ENCODE data around the gene DCAF8. TPM values are rescaled to one million over a fixed set of nuclear protein-coding genes. Genes with fewer than 3 reads are reported as not detected.

DCAF8 gene
- total RNA-seq, 1 donor from 2014 or later: 172 TPM

DNA sequence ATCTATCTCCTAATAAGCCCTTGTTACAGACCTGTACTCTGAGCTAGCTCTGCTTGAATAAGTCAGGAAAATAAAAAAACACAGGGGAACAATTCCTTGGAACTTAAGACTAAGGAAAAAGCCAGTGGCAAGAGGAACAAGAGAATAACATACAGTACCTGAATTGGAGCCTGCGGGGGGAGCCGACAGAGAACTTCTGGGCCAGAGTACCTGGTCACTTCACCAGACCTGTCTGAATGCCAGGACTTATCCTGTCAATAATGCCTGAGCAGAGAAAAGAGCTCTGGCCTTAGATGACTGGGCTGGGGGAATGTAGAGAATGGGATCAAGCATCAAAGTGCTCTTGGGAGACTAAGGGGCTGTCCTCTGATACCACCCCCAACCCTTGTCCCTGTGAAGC is 42.0 kb downstream of the DCAF8 start:
- Mint-ChIP-seq H3K4me1 (ENCODE audit: low read depth) (no peaks in the 10 kb centered on the region), H3K9me3 (ENCODE audit: low read depth) (no peaks in the 10 kb centered on the region), H3K4me3 (ENCODE audit: low read depth) (no peak overlapping the region), H3K27ac (no peak overlapping the region), H3K36me3 (ENCODE audit: insufficient read depth) (peaks cover 25% of the 10 kb centered on the region), H3K27me3 (no peaks in the 10 kb centered on the region)
- no peak for DNase-seq (ENCODE audit: low spot score, unreplicated experiment)
- TF ChIP-seq, protein P1, sequence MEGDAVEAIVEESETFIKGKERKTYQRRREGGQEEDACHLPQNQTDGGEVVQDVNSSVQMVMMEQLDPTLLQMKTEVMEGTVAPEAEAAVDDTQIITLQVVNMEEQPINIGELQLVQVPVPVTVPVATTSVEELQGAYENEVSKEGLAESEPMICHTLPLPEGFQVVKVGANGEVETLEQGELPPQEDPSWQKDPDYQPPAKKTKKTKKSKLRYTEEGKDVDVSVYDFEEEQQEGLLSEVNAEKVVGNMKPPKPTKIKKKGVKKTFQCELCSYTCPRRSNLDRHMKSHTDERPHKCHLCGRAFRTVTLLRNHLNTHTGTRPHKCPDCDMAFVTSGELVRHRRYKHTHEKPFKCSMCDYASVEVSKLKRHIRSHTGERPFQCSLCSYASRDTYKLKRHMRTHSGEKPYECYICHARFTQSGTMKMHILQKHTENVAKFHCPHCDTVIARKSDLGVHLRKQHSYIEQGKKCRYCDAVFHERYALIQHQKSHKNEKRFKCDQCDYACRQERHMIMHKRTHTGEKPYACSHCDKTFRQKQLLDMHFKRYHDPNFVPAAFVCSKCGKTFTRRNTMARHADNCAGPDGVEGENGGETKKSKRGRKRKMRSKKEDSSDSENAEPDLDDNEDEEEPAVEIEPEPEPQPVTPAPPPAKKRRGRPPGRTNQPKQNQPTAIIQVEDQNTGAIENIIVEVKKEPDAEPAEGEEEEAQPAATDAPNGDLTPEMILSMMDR (IDR thresholded peaks at IDR 0.05; ENCODE audit: unreplicated experiment): no peak

DNA sequence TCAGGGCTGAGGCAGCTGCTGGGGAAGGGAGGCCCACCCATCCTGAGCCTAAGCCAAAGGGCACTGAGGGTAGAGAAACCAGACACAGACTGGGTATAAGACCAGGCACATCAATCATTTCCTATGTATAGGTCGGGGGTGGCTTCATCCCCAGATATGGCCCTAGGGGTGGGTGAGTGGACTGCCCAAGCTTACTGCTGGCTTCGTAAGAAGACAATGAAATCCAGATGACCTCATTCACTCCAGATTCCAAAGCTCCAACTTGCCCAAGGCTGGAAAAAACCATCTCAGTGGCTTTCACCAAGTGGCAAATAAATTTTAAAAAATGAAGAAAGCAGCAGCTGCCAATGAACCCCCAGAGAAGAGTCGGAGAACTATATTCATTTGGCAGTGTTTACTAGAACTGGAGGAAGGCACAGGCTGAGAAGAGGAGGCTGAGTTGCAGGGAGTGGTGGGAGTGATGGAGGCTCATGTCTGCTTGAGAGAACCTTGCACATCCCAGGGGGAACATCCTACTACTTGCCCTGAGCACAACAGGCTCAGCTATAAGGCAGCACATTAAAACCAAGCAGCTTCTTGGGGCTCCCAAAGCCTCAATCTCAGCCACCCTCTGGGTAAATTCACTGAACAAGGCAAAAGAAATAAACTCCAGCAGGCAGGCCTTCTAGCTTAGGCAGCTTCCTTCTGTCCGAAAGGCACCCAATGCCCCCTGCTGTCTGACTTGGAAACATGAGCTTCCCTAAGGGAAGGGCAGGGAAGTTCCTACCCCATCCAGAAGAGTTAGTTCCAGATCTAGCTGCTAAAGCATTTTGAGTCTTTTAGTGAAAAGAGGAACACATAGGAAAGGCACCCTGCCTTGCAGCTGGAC is 43.1 kb downstream of the DCAF8 start:
- H3K9me3 Mint-ChIP-seq (ENCODE audit: low read depth): no peaks in the 10 kb centered on the region
- H3K36me3 Mint-ChIP-seq (ENCODE audit: insufficient read depth): peaks cover 23% of the 10 kb centered on the region
- no peak overlapping the region for H3K27ac Mint-ChIP-seq
- no peaks in the 10 kb centered on the region for H3K27me3 Mint-ChIP-seq
- DNase-seq (ENCODE audit: low spot score, unreplicated experiment): no peak
- H3K4me3 Mint-ChIP-seq (ENCODE audit: low read depth): no peak overlapping the region
- TF ChIP-seq, protein P1 (IDR thresholded peaks at IDR 0.05; ENCODE audit: unreplicated experiment): peak; percentile 57
- H3K4me1 Mint-ChIP-seq (ENCODE audit: low read depth): no peaks in the 10 kb centered on the region

DNA sequence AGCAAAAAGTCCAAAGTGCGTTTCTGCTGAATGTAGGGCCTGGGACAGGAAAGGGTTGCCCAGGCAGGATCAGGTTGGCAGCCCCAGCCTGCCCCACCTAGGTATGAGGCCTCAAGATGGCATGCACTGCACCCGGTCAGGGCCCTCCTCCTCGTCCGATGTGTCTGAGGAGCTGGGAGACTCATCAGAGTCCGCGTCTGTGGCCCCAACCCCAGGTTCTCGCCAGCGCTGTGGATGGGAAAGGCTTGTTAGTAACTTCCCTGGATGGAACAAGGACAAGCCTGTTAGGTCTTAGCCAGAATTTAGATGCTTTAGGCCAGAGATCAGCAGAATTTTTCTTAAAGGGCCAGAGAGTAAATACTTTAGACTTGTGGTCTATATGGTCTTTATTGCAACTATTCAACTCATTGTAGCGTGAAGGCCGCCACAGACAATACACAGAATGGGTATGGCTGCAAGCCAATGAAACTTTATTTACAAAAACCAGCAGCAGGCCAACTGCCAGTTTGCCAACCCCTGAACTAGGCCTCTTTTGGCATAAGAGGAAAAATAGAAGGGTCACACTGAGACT is 44.8 kb downstream of the DCAF8 start:
- Mint-ChIP-seq H3K4me1 (ENCODE audit: low read depth) (no peaks in the 10 kb centered on the region), H3K4me3 (ENCODE audit: low read depth) (no peak overlapping the region), H3K27me3 (no peaks in the 10 kb centered on the region), H3K27ac (no peak overlapping the region), H3K36me3 (ENCODE audit: insufficient read depth) (peaks cover 22% of the 10 kb centered on the region), H3K9me3 (ENCODE audit: low read depth) (no peaks in the 10 kb centered on the region)
- no peak for DNase-seq (ENCODE audit: low spot score, unreplicated experiment)
- TF ChIP-seq, protein P1 (IDR thresholded peaks at IDR 0.05; ENCODE audit: unreplicated experiment): no peak

DNA sequence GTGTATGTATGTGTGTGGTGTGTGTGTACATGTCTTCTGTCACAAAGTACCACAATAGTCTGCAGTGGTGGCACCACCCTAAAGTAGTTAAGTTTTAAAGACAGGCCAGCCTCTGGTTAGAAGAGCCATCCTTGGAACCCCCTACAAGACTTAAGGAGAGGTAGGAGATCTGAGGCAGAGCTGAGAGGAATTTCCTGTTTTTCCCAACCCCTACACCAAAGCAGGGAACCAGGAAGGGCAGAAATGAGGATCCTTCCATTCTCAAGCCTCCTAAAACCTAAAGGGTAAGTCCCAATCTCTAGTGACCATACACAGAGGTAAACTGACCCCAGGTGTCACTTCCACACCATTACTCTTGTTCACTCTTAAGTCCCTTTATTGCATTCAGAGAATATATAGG is 46.0 kb downstream of the DCAF8 start:
- Mint-ChIP-seq H3K4me1 (ENCODE audit: low read depth) (no peaks in the 10 kb centered on the region), H3K4me3 (ENCODE audit: low read depth) (no peak overlapping the region), H3K27me3 (no peaks in the 10 kb centered on the region), H3K36me3 (ENCODE audit: insufficient read depth) (peaks cover 23% of the 10 kb centered on the region), H3K27ac (no peak overlapping the region), H3K9me3 (ENCODE audit: low read depth) (no peaks in the 10 kb centered on the region)
- no peak for DNase-seq (ENCODE audit: low spot score, unreplicated experiment)
- TF ChIP-seq, protein P1 (IDR thresholded peaks at IDR 0.05; ENCODE audit: unreplicated experiment): no peak

DNA sequence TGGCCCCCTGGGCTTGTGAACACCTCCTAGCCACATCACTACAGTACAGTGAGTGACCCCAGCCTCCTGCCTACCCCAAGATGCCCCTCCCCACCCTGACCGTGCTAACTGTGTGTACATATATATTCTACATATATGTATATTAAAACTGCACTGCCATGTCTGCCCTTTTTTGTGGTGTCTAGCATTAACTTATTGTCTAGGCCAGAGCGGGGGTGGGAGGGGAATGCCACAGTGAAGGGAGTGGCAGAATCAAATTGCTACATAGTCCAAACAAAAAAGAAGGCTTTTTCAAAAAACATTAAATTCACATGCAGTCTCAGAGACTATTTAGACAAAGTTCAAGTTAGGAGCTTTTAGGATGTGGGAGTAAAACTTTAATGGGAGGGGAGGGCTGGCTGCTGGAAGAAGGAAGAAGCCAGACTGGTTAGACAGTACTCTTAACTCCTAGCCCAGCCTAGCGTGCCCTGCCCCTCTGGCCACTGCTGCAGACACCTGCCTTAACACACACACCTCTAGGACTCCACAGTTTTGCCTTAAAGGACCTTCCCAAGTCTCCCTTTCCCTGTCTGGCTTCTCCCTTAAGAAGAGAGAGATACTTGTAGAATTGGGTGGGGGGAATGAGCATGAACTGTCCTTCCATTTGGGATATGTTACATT is 47.7 kb downstream of the DCAF8 start:
- no peak for DNase-seq (ENCODE audit: low spot score, unreplicated experiment)
- peaks cover 17% of the 10 kb centered on the region for H3K36me3 Mint-ChIP-seq (ENCODE audit: insufficient read depth)
- H3K9me3 Mint-ChIP-seq (ENCODE audit: low read depth): no peaks in the 10 kb centered on the region
- TF ChIP-seq, protein P1 (IDR thresholded peaks at IDR 0.05; ENCODE audit: unreplicated experiment): no peak
- H3K27ac Mint-ChIP-seq: no peak overlapping the region
- no peaks in the 10 kb centered on the region for H3K27me3 Mint-ChIP-seq
- no peaks in the 10 kb centered on the region for H3K4me1 Mint-ChIP-seq (ENCODE audit: low read depth)
- H3K4me3 Mint-ChIP-seq (ENCODE audit: low read depth): no peak overlapping the region
